ENCODE measurements around the gene WAS.

DNA sequence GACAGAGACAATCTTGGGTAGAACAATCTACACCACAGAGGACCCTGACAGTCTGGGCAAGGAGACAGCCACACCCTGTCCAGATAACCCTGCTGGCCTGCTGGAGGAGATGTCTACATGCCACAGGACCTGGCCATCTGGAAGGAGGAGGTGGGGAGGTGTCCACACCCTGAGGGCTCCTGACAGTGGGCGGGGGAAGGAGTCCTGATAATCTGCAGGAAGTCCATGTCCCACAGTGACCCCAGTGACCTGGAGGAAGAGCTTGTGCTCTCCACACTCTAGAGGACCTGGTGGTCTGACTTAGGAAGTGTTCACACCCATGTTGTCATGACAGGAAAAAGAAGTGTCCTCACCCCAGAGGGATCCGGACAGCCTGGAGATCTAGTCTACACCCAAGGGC is 18.4 kb downstream of the WAS start:
- TF ChIP-seq, protein P1, sequence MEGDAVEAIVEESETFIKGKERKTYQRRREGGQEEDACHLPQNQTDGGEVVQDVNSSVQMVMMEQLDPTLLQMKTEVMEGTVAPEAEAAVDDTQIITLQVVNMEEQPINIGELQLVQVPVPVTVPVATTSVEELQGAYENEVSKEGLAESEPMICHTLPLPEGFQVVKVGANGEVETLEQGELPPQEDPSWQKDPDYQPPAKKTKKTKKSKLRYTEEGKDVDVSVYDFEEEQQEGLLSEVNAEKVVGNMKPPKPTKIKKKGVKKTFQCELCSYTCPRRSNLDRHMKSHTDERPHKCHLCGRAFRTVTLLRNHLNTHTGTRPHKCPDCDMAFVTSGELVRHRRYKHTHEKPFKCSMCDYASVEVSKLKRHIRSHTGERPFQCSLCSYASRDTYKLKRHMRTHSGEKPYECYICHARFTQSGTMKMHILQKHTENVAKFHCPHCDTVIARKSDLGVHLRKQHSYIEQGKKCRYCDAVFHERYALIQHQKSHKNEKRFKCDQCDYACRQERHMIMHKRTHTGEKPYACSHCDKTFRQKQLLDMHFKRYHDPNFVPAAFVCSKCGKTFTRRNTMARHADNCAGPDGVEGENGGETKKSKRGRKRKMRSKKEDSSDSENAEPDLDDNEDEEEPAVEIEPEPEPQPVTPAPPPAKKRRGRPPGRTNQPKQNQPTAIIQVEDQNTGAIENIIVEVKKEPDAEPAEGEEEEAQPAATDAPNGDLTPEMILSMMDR (IDR thresholded peaks at IDR 0.05; ENCODE audit: low read depth, low read length, missing input control), result no peak
- TF ChIP-seq, protein P2, sequence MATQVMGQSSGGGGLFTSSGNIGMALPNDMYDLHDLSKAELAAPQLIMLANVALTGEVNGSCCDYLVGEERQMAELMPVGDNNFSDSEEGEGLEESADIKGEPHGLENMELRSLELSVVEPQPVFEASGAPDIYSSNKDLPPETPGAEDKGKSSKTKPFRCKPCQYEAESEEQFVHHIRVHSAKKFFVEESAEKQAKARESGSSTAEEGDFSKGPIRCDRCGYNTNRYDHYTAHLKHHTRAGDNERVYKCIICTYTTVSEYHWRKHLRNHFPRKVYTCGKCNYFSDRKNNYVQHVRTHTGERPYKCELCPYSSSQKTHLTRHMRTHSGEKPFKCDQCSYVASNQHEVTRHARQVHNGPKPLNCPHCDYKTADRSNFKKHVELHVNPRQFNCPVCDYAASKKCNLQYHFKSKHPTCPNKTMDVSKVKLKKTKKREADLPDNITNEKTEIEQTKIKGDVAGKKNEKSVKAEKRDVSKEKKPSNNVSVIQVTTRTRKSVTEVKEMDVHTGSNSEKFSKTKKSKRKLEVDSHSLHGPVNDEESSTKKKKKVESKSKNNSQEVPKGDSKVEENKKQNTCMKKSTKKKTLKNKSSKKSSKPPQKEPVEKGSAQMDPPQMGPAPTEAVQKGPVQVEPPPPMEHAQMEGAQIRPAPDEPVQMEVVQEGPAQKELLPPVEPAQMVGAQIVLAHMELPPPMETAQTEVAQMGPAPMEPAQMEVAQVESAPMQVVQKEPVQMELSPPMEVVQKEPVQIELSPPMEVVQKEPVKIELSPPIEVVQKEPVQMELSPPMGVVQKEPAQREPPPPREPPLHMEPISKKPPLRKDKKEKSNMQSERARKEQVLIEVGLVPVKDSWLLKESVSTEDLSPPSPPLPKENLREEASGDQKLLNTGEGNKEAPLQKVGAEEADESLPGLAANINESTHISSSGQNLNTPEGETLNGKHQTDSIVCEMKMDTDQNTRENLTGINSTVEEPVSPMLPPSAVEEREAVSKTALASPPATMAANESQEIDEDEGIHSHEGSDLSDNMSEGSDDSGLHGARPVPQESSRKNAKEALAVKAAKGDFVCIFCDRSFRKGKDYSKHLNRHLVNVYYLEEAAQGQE (IDR thresholded peaks at IDR 0.05), result no peak
- TF ChIP-seq SP1 (IDR thresholded peaks at IDR 0.05) (no peak), FOXA1 (IDR thresholded peaks at IDR 0.05) (no peak), RAD21 (IDR thresholded peaks at IDR 0.05) (no peak), YY1 (IDR thresholded peaks at IDR 0.05) (no peak), JUND (IDR thresholded peaks at IDR 0.05) (no peak), FOXA2 (IDR thresholded peaks at IDR 0.05) (no peak), TAF1 (conservative IDR thresholded peaks at IDR 0.05) (no peak), RXRA (IDR thresholded peaks at IDR 0.05) (no peak)
- TF ChIP-seq, protein P3, sequence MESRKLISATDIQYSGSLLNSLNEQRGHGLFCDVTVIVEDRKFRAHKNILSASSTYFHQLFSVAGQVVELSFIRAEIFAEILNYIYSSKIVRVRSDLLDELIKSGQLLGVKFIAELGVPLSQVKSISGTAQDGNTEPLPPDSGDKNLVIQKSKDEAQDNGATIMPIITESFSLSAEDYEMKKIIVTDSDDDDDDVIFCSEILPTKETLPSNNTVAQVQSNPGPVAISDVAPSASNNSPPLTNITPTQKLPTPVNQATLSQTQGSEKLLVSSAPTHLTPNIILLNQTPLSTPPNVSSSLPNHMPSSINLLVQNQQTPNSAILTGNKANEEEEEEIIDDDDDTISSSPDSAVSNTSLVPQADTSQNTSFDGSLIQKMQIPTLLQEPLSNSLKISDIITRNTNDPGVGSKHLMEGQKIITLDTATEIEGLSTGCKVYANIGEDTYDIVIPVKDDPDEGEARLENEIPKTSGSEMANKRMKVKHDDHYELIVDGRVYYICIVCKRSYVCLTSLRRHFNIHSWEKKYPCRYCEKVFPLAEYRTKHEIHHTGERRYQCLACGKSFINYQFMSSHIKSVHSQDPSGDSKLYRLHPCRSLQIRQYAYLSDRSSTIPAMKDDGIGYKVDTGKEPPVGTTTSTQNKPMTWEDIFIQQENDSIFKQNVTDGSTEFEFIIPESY (IDR thresholded peaks at IDR 0.05), result no peak
- TF ChIP-seq, protein P4, sequence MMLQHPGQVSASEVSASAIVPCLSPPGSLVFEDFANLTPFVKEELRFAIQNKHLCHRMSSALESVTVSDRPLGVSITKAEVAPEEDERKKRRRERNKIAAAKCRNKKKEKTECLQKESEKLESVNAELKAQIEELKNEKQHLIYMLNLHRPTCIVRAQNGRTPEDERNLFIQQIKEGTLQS (IDR thresholded peaks at IDR 0.05), result no peak
- TF ChIP-seq, protein P5, sequence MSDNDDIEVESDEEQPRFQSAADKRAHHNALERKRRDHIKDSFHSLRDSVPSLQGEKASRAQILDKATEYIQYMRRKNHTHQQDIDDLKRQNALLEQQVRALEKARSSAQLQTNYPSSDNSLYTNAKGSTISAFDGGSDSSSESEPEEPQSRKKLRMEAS (IDR thresholded peaks at IDR 0.05), result no peak

Measured in liver (tissue), 3 donors.